ENCODE measurements around the gene RAB22A. TPM values are rescaled to one million over a fixed set of nuclear protein-coding genes. Genes with fewer than 3 reads are reported as not detected.
A peak's percentile ranks its signal among the peaks of the same experiment; 100 is the strongest.

Gene RAB22A
- total RNA-seq, 6 experiments from 2014 or later, result 20.4 to 26.0 (median 22.7) TPM

DNA sequence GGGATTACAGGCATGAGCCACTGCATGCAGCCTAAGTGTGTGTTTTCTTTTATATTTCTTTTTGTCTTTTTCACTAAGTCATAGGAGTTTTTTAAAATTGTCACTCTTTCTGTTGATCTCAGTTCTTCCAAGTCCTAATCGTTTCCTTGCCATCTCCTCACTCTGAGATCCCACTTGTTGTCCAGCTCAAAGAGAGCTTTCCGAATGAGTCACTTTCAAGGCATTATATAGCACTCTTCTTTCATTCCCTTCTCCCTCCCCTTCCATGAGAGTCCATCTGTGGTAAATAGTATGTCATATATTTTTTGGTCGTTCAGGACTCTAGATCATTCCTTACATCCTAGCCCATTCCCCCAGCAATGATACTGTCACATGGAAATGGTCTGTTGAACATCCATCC, 83.8 kb downstream of the RAB22A start:
- peak overlapping the region; percentile 49; the same call in 1 of the 2 replicates for H3K4me3 Mint-ChIP-seq
- peaks cover 43% of the 10 kb centered on the region for H3K36me3 Mint-ChIP-seq (ENCODE audit: low read depth)
- H3K27me3 Mint-ChIP-seq (ENCODE audit: insufficient read depth), result peaks cover 2% of the 10 kb centered on the region; the same call in 1 of the 2 replicates
- H3K4me1 Mint-ChIP-seq (ENCODE audit: low read depth), result peaks cover 64% of the 10 kb centered on the region
- H3K9me3 Mint-ChIP-seq, result peaks cover 9% of the 10 kb centered on the region
- peak overlapping the region; percentile 71 for H3K27ac Mint-ChIP-seq
- TF ChIP-seq, protein P1, sequence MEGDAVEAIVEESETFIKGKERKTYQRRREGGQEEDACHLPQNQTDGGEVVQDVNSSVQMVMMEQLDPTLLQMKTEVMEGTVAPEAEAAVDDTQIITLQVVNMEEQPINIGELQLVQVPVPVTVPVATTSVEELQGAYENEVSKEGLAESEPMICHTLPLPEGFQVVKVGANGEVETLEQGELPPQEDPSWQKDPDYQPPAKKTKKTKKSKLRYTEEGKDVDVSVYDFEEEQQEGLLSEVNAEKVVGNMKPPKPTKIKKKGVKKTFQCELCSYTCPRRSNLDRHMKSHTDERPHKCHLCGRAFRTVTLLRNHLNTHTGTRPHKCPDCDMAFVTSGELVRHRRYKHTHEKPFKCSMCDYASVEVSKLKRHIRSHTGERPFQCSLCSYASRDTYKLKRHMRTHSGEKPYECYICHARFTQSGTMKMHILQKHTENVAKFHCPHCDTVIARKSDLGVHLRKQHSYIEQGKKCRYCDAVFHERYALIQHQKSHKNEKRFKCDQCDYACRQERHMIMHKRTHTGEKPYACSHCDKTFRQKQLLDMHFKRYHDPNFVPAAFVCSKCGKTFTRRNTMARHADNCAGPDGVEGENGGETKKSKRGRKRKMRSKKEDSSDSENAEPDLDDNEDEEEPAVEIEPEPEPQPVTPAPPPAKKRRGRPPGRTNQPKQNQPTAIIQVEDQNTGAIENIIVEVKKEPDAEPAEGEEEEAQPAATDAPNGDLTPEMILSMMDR (IDR thresholded peaks at IDR 0.05), result no peak
- DNase-seq, result peak; percentile 56

DNA sequence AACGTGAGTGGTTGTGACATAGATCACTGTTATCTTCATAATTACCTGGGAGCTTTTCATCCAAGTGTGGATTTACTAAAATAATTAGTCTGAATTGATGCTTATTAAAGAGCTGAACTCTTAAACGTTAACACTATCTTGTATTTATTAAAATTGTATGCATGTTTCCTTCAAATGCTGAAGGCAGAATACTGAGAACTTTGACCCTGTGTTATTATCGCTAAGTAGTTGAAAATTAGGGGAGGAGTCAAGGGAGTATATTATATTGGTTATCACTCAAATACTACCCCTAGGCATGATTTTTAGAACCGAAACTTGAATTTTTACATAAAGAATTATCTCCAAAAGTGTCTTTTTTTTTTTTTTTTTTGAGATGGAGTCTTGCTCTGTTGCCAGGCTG, 85.3 kb downstream of the RAB22A start:
- Mint-ChIP-seq H3K36me3 (ENCODE audit: low read depth) (peaks cover 45% of the 10 kb centered on the region), H3K9me3 (peaks cover 7% of the 10 kb centered on the region), H3K4me1 (ENCODE audit: low read depth) (peaks cover 65% of the 10 kb centered on the region), H3K27ac (no peak overlapping the region), H3K4me3 (no peak overlapping the region), H3K27me3 (ENCODE audit: insufficient read depth) (peaks cover 2% of the 10 kb centered on the region; the same call in 1 of the 2 replicates)
- DNase-seq, result no peak
- TF ChIP-seq, protein P1 (IDR thresholded peaks at IDR 0.05), result no peak

DNA sequence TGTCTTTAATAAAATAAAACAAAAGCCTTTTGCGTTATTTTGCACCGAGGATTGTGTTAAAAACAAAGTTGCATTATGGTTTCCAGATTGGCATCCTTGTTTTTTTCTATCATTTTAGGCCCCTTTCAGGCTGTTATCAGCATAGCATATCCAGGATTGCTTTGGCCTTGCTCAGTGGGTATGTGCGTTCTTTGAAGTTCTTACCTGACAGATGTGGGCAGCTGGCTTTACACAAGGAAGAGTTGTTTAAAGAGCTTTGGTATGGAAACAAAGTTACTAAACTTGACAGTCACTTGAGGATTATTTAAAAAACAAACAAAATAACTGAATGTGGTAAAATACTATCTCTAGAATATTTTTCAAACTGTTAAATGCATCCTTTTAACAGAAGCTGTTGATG, 86.1 kb downstream of the RAB22A start:
- H3K27ac Mint-ChIP-seq, result no peak overlapping the region
- DNase-seq, result no peak
- TF ChIP-seq, protein P1 (IDR thresholded peaks at IDR 0.05), result no peak
- no peak overlapping the region for H3K4me3 Mint-ChIP-seq
- no peaks in the 10 kb centered on the region for H3K9me3 Mint-ChIP-seq
- H3K27me3 Mint-ChIP-seq (ENCODE audit: insufficient read depth), result peaks cover 2% of the 10 kb centered on the region; the same call in 1 of the 2 replicates
- H3K36me3 Mint-ChIP-seq (ENCODE audit: low read depth), result peaks cover 37% of the 10 kb centered on the region
- peaks cover 57% of the 10 kb centered on the region for H3K4me1 Mint-ChIP-seq (ENCODE audit: low read depth)

DNA sequence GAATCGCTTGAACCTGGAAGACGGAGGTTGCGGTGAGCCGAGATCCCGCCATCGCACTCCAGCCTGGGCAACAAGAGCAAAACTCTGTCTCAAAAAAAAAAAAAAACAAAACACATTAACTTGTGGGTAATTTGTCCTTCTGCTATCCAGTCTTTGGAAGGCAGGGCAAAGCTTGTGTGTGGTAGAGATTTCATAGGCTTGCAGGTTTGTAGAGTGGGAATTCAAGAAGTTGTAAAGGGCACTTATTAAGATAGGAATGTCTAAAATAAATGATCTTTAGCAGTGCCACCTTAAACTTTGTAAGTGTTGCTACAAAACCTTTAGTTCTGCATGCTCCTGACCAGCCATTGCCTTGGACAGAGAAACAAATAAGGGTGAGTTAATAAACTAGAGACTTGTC, 87.9 kb downstream of the RAB22A start:
- Mint-ChIP-seq H3K4me1 (ENCODE audit: low read depth) (peaks cover 39% of the 10 kb centered on the region), H3K27me3 (ENCODE audit: insufficient read depth) (peaks cover 2% of the 10 kb centered on the region; the same call in 1 of the 2 replicates), H3K36me3 (ENCODE audit: low read depth) (peaks cover 21% of the 10 kb centered on the region; the same call in 1 of the 2 replicates), H3K27ac (no peak overlapping the region), H3K4me3 (no peak overlapping the region), H3K9me3 (no peaks in the 10 kb centered on the region)
- TF ChIP-seq, protein P1 (IDR thresholded peaks at IDR 0.05), result no peak
- DNase-seq, result no peak

DNA sequence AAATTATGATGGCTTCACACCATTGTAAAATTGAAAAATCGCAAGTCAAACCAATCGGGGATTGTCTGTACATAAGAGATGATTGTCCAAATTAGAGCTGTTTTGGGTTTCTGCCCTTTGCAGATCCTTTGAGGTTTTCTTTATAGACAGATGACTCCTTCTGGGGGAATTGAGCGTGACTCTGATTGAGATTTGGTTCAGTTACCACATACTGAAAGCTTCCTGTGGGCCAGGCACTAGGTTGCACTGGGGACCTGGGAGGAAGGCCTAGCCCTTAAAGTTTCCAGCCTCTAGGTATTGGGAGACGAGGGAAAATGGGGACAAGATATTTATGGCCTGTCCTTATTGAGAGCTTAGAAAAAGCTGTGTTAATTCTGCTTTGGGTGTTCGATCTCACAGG, 88.7 kb downstream of the RAB22A start:
- Mint-ChIP-seq H3K4me1 (ENCODE audit: low read depth) (peaks cover 30% of the 10 kb centered on the region), H3K27ac (no peak overlapping the region; the same call in 1 of the 2 replicates), H3K9me3 (no peaks in the 10 kb centered on the region), H3K4me3 (no peak overlapping the region), H3K27me3 (ENCODE audit: insufficient read depth) (peaks cover 2% of the 10 kb centered on the region; the same call in 1 of the 2 replicates), H3K36me3 (ENCODE audit: low read depth) (peaks cover 20% of the 10 kb centered on the region; the same call in 1 of the 2 replicates)
- no peak for DNase-seq
- TF ChIP-seq, protein P1 (IDR thresholded peaks at IDR 0.05), result no peak
